Forelimb muscle (tissue), 1 donor: ENCODE results near the gene PPFIA4. TPM values are rescaled to one million over a fixed set of nuclear protein-coding genes. Genes with fewer than 3 reads are reported as not detected.
"Not testable (repeated sequence)": the region's sequence is repeated elsewhere in the genome, so short reads cannot be mapped to it uniquely, and the experiment has no call there.

Source experiments
- DNase-seq: peaks from one replicate; pipeline ENCODE4 v3.0.0-alpha.2; 2013; ENCODE audit warnings: low read depth
- polyA plus RNA-seq: library from polyadenylated mRNA; unstranded; fragments of 120-200 nt; gene quantifications from one replicate; pipeline ENCODE4 v1.2.1, GENCODE V29; 2013; ENCODE audit not compliant: insufficient read length

Gene PPFIA4
- polyA plus RNA-seq, 1 donor: 62.1 TPM

GRCh38 chr1:203017061-203017460 lies 9.2 kb upstream of the PPFIA4 start:
- no peak for DNase-seq

DNA sequence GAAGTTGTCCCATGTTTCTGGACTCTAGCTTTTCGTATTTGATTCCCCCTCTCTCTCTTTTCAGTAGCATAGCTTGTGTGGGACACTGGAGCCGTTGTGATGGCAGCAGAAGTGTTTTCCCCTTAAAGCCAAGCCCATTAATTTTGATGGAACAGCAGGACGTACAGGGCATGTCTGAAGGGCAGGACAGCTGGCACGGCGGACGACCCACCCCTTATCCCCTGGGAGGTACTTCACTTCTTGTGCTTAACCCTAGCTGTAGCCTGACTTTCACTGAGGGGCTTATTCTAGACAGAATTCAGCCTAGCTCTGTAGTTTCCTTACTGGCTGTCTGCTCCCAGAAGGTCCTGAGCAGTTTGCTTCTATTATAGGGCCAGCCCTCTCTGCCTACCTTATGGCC lies 8.6 kb upstream of the PPFIA4 start:
- DNase-seq: no peak

GRCh38 chr1:203022855-203023254 lies 3.4 kb upstream of the PPFIA4 start:
- not testable (repeated sequence) for DNase-seq

- no peak for DNase-seq
Observed at GRCh38 chr1:203025686-203026030, 633 bp upstream of the PPFIA4 start.

- DNase-seq: no peak
Observed at GRCh38 chr1:203026666-203027663, 674 bp downstream of the PPFIA4 start.

- DNase-seq: no peak
Observed at GRCh38 chr1:203028067-203028783, 1.9 kb downstream of the PPFIA4 start.

- no peak for DNase-seq
Observed at GRCh38 chr1:203028784-203029553, 2.7 kb downstream of the PPFIA4 start.

DNA sequence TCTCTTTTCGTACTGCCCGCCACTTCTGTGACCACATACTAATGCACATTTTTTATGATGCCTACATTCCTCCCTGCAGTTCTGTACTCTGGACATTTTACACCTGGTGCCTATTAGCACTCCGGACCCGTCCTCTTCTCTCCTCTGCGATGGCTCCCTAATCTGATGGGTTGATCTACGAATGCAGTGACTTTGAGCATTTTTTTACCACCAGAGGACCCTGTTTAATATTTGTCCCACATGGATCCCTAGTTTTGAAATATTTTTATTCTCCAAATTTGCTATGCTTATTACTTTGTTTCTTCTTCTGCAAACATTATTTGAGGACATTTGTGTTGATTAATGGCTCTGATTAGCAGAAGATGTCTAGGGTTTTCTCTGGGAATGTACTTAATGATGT lies 5.2 kb downstream of the PPFIA4 start:
- DNase-seq: no peak

DNA sequence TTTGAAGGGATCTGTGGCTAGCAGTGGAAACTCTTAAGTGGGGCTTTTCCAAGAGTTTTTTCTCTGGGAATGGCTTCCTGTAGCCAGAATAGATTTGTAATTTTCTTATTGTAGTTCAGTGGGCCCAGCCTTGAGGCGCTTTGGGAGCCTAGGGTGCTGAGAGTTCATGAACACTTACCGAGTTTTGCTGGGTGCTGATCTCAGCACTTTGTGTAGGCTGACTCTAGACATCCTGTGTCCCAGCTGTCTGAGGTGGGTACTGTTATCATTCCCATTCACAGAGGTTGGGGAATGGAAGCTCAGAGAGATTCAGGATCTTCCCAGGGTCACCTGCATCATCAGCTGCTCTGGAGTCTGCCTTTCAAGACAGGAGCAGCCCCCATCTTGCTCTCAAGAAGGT lies 7.0 kb downstream of the PPFIA4 start:
- no peak for DNase-seq

- DNase-seq: no peak
Observed at GRCh38 chr1:203033917-203034316, 7.6 kb downstream of the PPFIA4 start.

GRCh38 chr1:203034422-203035110 lies 8.3 kb downstream of the PPFIA4 start:
- DNase-seq: no peak

GRCh38 chr1:203035111-203036000 lies 9.1 kb downstream of the PPFIA4 start:
- no peak for DNase-seq

- no peak for DNase-seq
Observed at GRCh38 chr1:203036135-203036534, 9.8 kb downstream of the PPFIA4 start.

- no peak for DNase-seq
Observed at GRCh38 chr1:203036537-203036936, 10.2 kb downstream of the PPFIA4 start.

- no peak for DNase-seq
Observed at GRCh38 chr1:203037509-203038190, 11.4 kb downstream of the PPFIA4 start.

DNA sequence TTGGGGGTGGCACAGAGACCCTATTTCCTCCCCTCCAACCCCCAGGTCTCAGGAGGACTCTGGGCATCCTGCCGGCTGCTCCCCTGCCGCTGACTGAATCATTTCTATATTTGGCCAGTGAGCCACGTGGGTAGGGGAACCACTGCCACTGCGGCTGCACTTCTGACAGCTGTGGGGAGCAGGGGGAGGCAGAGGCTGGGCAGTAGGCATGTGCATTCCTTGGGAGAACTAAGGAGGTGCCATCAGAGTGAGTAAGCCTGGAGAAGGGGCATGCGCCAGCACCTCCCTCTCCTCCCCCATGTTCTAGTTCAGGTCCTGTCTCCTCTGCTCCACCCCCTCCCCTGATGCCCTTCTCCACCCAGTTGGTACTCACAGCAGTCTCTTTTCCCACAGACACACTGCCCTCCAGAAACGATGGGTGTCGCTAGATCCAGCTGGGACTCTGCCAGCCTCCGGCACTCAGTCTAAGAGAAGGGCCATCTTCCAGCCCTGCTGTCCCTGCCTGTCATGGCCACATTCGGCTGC lies 12.0 kb downstream of the PPFIA4 start:
- no peak for DNase-seq

- no peak for DNase-seq
Observed at GRCh38 chr1:203038891-203039608, 12.8 kb downstream of the PPFIA4 start.

GRCh38 chr1:203039609-203040512 lies 13.6 kb downstream of the PPFIA4 start:
- DNase-seq: no peak
